Liver (tissue), 3 donors: Measurements from ENCODE around the gene WIZ.

Experiments used
- CTCF ChIP-seq: fragments of 150-350 bp; IDR thresholded peaks from 2 replicates; pipeline ENCODE4 v1.5.1; 2017; ENCODE audit warnings: improper control_type of control experiment, low read depth, low read length; ENCODE audit not compliant: missing input control
- GABPA ChIP-seq, 2 donors: IDR thresholded peaks in 1 of 2; conservative IDR thresholded peaks in 1 of 2; 2 replicates each; pipeline ENCODE4 v1.6.1; 2016; ENCODE audit warnings: antibody characterized with exemption in 2 of 2, mild to moderate bottlenecking in 1 of 2, moderate library complexity in 1 of 2
- HNF4G ChIP-seq: IDR thresholded peaks from 2 replicates; pipeline ENCODE4 v1.6.1; 2016; ENCODE audit warnings: antibody characterized with exemption
- JUND ChIP-seq, 2 donors: IDR thresholded peaks; 2 replicates each; pipeline ENCODE4 v1.6.1; 2016; ENCODE audit warnings: antibody characterized with exemption in 2 of 2
- MAX ChIP-seq: IDR thresholded peaks from 2 replicates; pipeline ENCODE4 v1.6.1; 2016; ENCODE audit warnings: antibody characterized with exemption
- RAD21 ChIP-seq, 2 donors: IDR thresholded peaks; 2 replicates each; pipeline ENCODE4 v1.6.1; 2016; ENCODE audit warnings: antibody characterized with exemption in 2 of 2, mild to moderate bottlenecking in 2 of 2
- REST ChIP-seq: IDR thresholded peaks from 2 replicates; pipeline ENCODE4 v1.6.1; 2016; ENCODE audit warnings: antibody characterized with exemption, mild to moderate bottlenecking
- RXRA ChIP-seq, 2 donors: IDR thresholded peaks; 2 replicates each; pipeline ENCODE4 v1.6.1; 2017 to 2018; ENCODE audit warnings: antibody characterized with exemption in 2 of 2, mild to moderate bottlenecking in 1 of 2
- TAF1 ChIP-seq: conservative IDR thresholded peaks from 2 replicates; pipeline ENCODE4 v1.6.1; 2016; ENCODE audit warnings: antibody characterized with exemption, mild to moderate bottlenecking
- ZBTB33 ChIP-seq: IDR thresholded peaks from 2 replicates; pipeline ENCODE4 v1.6.1; 2016; ENCODE audit warnings: antibody characterized with exemption
- donor health status: healthy.
- donor health status: healthy.

GRCh38 chr19:15447057-15447456 is 2.7 kb downstream of the WIZ start:
- no peak for TF ChIP-seq JUND (IDR thresholded peaks at IDR 0.05)
- no peak for TF ChIP-seq CTCF
- no peak for TF ChIP-seq REST
- TF ChIP-seq TAF1: no peak
- no peak for TF ChIP-seq MAX
- TF ChIP-seq ZBTB33: no peak
- no peak for TF ChIP-seq RAD21 (IDR thresholded peaks at IDR 0.05)
- TF ChIP-seq RXRA (IDR thresholded peaks at IDR 0.05): no peak
- no peak for TF ChIP-seq GABPA (IDR thresholded peaks at IDR 0.05 in 1 of 2, conservative IDR thresholded peaks at IDR 0.05 in 1 of 2)
- TF ChIP-seq HNF4G: no peak
